SH-SY5Y (cell line): Measurements from ENCODE around the gene BICDL1.

Experiments used
- GATA2 ChIP-seq: IDR thresholded peaks from 2 replicates; pipeline ENCODE4 v1.6.1; 2011; ENCODE audit warnings: mild to moderate bottlenecking, low read depth, low read length
- GATA3 ChIP-seq: IDR thresholded peaks from 2 replicates; pipeline ENCODE4 v1.6.1; 2011; ENCODE audit warnings: low read depth, mild to moderate bottlenecking, low read length, moderate library complexity

DNA sequence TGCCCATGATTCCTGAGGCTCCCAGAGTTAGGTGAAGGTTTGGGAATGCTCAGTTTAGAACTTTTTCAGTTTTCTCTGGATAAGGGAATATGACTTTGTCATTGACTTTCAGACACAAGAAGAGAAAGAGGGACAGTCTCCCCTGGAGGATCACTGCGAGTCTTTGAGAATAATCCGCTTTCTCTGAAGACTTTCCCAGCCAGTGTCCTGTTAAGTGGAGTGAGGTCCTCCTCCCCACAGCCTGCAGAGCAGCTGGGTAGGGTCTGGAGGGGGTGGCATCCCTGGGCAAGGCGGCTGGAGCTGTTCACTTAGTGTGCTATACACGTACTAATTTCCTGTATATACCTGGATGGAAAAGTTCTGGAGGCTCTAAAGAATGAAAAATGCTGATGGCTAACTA is 136.0 kb downstream of the BICDL1 start:
- TF ChIP-seq GATA2 (no peak), GATA3 (no peak)
